HG03095 (cell line): Measurements from ENCODE around the gene RAB43.
"Not testable (repeated sequence)": the region's sequence is repeated elsewhere in the genome, so short reads cannot be mapped to it uniquely, and the experiment has no call there.

Experiments used
- ATAC-seq: cut with Tn5 transposase; IDR thresholded peaks from one replicate; pipeline ENCODE4 v1.9.1; 2021; ENCODE audit warnings: moderate library complexity; ENCODE audit not compliant: unreplicated experiment

RAB43 gene

DNA sequence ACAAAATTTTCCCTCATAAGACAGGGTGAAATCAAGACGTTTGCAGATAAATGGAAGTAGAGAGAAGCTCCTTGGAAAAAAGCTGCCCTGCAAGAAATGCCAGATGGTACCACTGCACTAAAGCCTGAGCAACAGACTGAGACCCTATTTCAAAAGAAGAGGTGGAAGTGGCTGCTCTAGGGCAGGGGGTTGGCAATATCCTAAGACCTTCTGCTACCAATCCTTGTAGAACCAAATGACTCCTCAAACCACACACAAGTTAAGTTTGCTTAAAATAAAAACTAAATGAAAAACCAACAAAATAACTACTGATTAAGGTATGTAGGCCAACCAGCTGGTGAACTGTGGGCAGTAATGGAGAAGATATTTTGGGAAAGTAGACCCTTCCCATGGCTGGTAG, 21.3 kb downstream of the RAB43 start:
- ATAC-seq = no peak

DNA sequence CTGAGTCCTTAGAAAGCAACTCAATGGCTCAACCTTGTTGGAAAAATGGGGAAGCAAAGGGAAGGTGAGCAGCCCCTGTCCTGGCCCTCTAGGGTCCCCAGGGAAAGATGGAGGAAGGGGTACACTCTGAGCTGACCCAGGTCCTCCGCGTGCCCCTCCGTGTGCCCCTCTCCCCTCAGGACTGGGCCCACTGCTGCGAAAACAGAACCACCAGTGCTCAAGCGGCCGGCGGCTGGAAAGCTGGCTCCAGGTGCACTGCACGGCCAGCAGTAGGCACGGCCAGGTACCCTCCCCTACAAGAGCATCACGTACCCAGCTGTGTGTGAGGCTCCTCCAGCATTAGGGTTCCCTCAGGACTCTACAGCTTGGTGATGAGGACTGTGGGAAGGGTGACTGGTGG, 26.3 kb downstream of the RAB43 start:
- no peak for ATAC-seq

DNA sequence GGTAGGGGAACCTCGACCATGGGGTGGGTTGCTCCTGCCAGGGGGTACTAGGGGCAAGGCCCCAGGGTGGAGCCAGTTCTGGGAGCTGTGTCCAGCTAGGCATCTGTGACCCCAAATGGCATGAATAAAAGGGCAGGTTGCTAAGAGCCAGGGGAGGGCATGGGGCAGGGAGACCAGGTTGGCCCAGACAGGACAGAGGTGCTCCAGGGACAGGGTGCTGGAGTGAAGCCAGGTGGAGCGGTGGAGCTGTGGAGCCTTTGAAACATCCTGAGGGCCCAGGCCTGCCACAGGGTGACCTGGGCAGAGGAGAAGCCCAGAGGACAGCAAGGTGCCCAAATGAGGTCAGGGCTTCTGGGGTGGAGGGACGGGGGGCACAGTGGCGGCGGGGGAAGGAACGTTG, 33.3 kb downstream of the RAB43 start:
- not testable (repeated sequence) for ATAC-seq

DNA sequence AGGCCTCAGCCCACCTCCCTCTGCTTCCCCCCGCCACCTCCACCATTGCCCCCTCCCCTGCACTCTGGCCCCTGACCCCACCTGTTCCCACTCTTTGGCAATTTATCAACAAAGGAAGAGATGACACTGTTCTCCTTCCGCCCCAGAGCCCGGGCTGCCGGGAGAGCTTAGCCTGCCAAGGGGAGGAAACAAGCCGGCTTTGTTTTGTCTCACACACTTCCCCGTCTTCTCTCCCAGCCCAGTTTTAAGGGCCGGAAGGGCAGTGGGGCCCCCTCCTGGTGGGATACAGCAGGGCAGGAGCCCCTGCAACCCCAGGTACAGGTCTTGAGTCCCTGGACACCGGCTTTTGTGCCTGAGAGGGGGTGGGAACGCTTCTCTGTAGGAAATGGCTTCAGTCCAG, 33.7 kb downstream of the RAB43 start:
- peak; percentile 56 for ATAC-seq

DNA sequence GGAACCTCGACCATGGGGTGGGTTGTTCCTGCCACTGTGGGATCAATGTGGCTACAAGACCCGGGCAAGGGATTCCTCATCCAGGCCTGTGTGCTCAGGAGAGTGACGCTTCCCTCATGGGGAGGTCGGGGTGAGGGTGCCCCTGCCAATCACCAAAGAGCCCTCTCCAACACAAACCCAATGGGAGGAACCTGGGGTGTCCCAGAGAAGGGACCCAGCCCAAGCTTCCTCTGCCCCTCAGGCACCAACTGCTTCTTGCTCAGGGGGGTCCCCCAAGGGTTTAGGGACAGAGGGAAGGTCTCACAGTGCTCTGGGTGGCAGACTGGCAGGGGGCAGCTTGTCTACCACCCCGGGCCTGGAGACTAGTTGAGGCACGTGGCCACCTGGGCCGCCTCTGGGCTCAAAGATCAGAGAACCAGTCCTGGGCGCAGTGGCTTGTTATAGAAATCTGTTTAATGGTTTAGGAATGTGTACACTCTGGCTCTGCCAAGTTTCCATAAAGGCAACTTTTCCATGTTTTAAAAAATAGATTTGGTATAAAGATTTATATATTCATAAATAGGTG, 34.4 kb downstream of the RAB43 start:
- ATAC-seq = no peak

DNA sequence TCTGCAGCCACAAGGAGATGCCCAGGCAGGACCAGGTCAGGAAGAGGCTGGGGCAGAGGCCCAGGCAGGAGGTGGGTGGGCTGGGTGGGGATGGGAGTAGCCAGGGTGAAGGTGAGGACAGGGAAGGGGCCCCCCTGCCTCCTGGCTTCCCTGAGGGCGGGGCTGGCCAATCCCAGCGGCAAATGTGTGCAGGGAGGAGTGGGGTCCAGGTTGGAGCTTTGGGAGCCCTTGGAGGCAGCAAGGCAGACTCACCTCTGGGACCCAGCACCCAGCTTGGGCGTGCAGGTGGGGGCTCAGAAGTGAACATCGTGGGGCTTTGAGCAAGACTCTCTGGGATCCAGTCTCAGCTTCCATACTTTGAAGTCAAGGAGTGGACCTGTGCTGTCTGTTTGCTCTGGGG, 35.8 kb downstream of the RAB43 start:
- ATAC-seq = no peak

DNA sequence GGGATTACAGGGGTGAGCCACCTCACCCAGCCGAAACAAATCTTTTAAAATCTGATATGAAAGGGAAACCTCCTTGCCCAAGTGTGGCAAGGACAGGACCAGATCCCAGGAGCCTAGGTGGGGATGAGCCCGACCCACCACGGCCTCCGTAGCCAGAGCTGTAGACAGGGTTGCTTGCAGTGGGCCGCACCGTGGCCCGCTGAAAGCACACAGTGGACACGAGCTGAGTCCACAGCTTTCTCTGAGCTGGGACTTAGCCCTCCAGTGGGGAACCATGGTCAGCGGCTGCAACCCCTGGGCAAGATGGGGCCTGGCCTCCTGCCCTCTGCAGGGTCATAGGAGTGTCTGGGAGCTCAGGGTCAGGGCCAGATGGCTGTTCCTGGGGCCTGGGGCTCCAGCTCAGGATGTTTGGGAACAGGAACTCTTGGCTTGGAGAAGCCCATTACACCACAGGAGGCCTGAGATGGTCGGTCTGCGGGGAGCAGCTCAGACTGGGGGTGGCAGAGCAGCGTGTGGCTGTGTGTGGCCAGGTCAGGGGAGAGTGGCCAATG, 36.4 kb downstream of the RAB43 start:
- ATAC-seq = no peak

DNA sequence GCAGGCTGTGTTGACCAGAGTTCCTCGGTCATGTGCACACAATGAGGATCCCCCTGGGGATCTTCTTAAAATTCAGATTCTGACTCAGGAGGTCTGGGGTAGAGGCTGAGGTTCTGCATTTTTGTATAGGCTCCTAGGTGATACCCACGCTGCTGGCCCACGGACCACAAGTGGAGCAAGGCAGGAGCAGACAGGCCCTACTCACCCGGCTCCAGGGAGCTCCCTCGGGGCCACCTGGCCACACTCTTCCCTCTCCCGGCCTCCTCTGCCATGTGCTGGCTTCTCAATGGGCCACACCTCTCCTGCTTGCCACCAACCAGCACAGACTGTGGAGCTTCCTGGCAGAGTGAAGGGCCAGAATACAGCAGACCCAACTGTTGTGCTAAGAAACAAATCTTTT, 37.1 kb downstream of the RAB43 start:
- no peak for ATAC-seq

DNA sequence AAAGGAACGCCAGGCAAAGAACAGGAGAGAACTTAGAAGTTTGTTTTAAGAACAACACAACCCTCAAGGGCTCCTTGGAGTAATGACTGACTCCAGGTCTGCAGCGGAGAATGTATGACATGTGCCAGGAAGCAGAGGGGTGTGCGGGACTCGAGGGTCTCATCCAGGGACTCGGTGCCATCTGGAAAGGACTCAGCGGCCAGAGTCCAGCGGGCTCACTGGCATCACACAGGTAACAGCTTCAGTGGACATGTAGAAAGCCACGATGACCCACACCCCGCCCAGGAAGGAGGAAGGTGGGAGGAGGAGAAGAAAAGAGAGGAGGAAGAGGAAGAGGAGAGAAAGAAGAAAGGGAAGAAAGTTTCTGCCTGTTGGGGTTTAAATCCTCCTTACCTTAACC, 39.6 kb downstream of the RAB43 start:
- ATAC-seq = no peak

DNA sequence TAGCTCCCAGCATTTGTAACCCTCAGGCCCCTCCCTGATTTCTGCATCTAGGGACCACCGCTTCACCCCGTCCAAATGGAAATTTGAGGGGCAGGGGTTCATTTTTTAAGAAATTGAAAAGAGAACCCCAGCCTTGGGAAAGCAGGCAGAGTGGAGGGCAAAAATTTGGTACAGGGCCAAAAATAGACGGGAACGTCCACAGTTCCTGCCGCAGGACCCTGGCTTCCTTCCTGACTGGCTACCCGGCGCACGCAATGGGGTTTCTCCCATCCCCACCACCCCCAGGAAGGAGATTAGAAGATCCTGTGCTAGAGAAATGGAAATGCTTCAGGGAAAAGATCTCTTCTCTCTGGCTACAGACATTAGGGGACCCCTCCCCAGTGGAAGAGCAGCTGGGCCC, 40.1 kb downstream of the RAB43 start:
- ATAC-seq = no peak

DNA sequence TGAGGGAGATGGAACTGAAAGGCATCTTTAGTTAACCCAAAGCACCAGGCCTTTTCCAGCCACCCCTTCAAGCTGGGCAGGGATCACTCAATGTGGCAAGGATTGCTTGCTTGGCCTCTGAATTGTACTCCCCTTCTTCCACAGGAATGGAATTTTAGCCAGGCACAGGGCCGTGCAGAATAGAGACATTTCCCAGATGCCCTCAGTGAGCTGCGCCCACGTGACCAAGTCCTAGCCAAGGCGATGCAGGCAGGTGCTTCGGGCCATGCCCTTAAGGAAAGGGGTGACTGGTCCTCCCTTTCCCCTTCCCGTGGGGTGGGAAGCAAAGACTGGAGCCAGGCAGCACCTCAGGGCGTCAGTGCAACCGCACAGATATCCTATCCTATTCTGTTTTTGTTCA, 43.1 kb downstream of the RAB43 start:
- ATAC-seq = no peak

DNA sequence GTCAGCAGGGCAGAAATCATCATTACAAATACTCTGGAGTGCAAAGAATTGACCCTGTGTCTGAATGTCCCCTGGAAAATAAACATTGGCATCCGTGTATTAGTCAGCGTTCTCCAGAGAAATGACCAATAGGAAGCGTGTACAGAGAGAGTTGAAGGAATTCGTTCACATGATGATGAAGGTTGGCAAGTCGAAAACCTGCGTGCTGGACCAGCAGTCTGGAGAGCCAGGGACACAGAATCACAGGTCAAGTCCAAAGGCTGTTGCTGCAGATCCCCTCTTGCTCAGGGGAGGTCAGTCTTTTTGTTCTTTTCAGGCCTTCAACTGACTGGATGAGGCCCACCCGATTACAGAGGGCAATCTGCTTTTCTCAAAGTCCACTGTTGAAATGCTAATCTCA, 44.4 kb downstream of the RAB43 start:
- no peak for ATAC-seq

DNA sequence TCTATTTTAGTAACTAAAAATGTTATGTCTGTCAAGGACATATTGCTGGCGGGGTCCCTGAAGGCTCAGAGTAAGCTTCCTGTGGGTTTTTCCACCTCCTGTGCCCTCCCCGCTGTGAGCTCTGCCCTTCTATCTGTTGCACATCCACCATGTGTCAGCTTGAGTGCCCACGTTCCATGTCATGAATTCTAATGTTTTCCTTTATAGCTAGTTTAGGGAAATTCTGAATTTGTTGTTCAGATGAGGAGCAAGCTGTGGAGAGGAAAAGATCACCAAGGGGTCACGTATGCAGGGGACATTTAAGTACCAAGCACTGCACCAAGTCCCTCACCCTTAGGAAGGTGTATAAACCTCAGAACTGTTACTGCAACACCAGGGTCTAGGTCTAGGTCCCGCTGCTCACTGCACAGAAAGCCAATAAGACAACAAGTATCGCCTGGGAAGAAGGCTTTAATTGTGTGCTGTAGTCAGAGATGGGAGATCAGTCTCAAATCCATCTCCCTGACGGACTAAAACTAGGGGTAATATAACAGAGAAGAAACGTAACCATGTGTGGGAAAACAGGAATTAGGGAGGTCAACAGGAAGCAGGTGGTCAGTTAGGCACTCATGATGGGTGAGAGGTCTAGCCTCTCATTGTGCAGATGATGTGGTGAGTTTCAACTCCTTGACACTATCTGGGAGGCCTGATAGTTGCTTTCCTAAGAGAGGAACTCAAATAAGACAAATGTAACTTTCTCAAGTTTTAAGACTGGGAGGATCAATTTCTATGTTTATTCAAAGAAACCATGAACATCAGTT, 51.3 kb downstream of the RAB43 start:
- no peak for ATAC-seq

DNA sequence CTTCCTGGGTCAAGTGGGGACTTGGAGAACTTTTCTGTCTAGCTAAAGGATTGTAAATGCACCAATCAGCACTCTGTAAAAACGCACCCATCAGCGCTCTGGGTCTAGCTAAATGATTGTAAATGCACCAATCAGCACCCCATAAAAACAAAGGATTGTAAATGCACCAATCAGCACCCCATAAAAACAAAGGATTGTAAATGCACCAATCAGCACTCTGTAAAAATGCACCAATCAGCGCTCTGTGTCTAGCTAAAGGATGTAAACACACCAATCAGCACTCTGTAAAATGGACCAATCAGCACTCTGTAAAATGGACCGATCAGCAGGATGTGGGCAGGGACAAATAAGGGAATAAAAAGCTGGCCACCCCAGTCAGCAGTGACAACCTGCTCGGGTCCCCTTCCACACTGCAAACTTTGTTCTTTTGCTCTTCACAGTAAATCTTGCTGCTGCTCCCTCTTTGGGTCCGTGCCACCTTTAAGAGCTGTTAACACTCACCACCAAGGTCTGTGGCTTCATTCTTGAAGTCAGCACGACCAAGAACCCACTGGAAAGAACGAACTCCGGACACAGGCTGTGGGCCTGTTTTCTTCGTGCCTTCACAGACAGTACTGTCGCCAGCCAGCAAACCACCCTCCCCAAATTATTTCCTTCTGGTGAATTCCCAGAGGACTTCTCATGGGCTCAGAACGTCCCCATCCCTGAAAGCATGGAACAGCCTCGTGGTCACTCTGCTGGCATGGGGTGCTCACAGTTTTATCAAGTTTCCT, 52.1 kb downstream of the RAB43 start:
- not testable (repeated sequence) for ATAC-seq

DNA sequence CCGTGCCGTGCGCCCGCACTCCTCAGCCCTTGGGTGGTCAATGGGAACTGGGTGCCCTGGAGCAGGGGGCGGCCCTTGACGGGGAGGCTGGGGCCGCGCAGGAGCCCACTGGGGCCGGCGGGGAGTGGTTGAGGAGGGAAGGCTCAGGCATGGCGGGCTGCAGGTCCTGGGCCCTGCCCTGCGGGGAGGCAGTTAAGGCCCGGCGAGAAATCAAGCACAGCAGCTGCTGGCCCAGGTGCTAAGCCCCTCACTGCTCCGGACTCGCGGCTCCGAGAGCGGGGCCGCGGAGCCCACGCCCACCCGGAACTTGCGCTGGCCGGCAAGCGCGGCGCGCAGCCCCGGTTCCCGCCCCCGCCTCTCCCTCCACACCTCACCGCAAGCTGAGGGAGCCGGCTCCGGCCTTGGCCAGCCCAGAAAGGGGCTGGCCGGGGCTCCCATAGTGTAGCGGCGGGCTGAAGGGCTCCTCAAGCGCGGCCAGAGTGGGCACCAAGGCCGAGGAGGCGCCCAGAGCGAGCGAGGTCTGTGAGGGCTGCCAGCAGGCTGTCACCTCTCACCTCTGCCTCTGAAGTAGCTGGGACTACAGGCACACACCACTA, 53.2 kb downstream of the RAB43 start:
- no peak for ATAC-seq

DNA sequence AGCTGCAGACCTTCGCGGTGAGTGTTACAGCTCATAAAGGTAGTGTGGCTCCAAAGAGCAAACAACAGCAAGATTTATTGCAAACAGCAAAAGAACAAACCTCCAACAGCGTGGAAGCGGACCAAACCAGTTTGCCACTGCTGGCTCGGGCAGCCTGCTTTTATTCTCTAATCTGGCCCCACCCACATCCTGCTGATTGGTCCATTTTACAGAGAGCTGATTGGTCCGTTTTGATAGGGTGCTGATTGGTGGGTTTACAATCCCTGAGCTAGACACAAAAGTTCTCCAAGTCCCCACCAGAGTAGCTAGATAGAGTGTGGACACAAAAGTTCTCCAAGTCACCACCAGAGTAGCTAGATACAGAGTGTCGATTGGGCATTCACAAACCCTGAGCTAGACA, 53.9 kb downstream of the RAB43 start:
- not testable (repeated sequence) for ATAC-seq

DNA sequence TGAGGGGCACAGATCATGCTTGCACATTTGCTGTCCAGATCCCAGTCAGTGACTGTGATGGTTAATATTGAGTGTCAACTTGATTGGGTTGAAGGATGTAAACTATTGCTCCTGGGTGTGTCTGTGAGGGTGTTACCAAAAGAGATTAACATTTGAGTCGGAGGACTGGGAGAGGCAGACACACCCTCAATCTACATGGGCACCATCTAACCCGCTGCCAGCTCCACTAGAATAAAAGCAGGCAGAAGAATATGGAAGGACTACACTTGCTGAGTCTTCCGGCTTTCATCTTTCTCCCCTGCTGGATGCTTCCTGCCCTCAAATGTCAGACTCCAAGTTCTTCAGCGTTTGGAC, 55.9 kb downstream of the RAB43 start:
- ATAC-seq = no peak

DNA sequence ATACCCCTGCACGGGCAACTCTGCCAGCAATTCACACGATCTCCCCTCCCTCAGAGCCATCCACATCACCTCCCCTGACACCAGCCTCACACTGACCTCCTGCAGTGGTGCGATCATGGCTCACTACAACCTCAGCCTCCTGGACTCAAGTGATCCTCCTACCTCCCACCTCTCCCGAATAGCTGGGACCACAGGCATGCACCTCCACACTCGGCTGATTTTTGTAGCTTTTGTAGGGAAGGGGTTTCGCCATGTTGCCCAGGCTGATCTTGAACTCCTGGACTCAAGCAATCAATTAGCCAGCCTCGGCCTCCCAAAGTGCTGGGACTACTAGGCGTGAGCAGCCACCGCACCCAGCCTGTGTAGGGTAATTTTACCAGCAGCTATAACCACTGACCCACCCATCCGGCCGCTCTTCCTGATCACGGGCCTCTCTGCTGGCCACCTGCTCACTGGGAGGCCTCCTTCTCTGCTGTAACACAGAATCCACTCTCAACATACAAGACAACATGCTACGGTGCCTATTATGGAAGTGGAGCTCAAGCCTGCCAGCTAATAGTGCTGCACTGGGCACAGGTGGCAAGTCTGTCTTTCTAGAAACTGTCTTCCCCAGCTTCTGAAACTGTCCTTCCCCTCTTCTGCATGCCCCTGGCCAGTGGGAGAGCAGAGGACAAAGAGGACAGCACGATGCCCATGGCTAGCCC, 56.4 kb downstream of the RAB43 start:
- no peak for ATAC-seq

DNA sequence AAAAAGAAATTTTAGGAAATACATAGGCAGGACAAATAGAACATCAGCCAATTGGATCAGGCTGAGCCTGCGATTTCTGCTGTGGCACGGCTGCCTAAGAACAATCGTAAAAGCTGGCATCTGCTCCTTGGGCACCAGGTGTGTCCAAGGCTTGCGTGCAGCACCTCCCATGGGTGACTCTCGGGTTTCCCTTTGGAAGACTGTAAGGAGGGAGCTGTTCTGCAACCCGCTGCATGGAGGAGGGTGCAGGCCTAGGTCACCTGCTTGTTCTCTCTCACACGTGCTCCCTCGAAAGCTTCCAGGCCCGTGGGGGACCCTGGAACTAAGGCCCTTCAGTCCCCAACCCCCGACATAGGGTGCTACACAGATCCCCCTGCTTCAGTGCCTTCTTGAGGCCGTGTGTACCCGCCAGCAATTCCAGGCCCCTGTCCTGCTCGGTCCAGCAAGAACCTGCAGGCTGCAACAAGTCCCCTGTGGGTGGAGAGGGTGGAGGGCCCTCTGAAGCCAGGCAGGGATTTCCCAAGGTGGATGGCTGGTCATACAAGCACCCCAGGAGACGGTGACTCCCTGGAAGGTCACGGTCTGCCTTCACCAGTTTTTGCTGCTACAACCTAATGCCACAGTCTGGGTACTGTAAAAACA, 57.6 kb downstream of the RAB43 start:
- ATAC-seq = no peak

DNA sequence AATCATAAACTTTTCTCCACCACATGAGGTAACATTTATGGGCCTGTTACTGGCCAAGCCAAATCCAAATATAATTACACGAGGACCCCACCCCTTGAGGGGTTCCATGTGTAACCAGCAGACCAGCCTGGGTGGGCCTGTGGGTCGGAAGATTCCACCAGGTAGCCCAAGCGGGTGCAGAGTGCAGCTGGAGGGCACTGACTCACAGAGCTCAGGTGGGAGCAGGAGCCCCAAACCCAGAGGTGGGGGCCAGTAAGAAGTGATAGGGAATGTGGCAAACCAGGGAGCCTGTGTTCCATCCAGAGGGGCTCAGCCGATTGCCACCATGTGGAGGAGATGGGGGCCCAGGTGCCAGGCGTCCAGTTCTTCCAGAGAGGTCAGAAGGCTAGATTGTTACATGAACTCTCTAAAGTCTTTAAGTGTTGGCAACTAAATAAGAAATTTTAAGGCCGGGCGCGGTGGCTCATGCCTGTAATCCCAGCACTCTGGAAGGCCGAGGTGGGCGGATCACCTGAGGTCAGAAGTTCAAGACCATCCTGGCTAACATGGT, 58.4 kb downstream of the RAB43 start:
- no peak for ATAC-seq
